IPS DF 4.7 (cell line): ENCODE measurements around the gene RARRES1.
"Not testable (repeated sequence)": the region's sequence is repeated elsewhere in the genome, so short reads cannot be mapped to it uniquely, and the experiment has no call there.

ENCODE experiments used
- DNase-seq: peaks from one replicate; pipeline ENCODE4 v3.0.0-alpha.2; 2013; ENCODE audit warnings: low spot score; ENCODE audit errors: extremely low read depth

The RARRES1 gene

GRCh38 chr3:158696618-158697017 is 35.6 kb downstream of the RARRES1 start:
- DNase-seq: no peak

GRCh38 chr3:158693866-158694456 is 38.3 kb downstream of the RARRES1 start:
- not testable (repeated sequence) for DNase-seq

GRCh38 chr3:158685159-158685558 is 47.1 kb downstream of the RARRES1 start:
- DNase-seq: no peak

GRCh38 chr3:158683230-158683962 is 48.9 kb downstream of the RARRES1 start:
- no peak for DNase-seq

- no peak for DNase-seq
Measured at GRCh38 chr3:158680861-158681260, 51.4 kb downstream of the RARRES1 start.

GRCh38 chr3:158679547-158680000 is 52.7 kb downstream of the RARRES1 start:
- DNase-seq: no peak

GRCh38 chr3:158678687-158679086 is 53.6 kb downstream of the RARRES1 start:
- DNase-seq: no peak

- DNase-seq: peak; percentile 71
Measured at GRCh38 chr3:158672215-158673176, 59.8 kb downstream of the RARRES1 start, which contains the start of gene LXN. Gene LXN, minus strand, starts transcription at chr3:158672648. Its CDS starts 170 bp downstream, at chr3:158672478.

- no peak for DNase-seq
Measured at GRCh38 chr3:158671821-158672214, 60.4 kb downstream of the RARRES1 start.

GRCh38 chr3:158668506-158668905 is 63.8 kb downstream of the RARRES1 start:
- no peak for DNase-seq

- no peak for DNase-seq
Measured at GRCh38 chr3:158666416-158666815, 65.8 kb downstream of the RARRES1 start.

GRCh38 chr3:158663832-158664231 is 68.4 kb downstream of the RARRES1 start:
- DNase-seq: no peak

- DNase-seq: no peak
Measured at GRCh38 chr3:158663246-158663645, 69.0 kb downstream of the RARRES1 start.

GRCh38 chr3:158660711-158661110 is 71.5 kb downstream of the RARRES1 start:
- no peak for DNase-seq

GRCh38 chr3:158659454-158660237 is 72.6 kb downstream of the RARRES1 start:
- no peak for DNase-seq

- DNase-seq: no peak
Measured at GRCh38 chr3:158658889-158659288, 73.4 kb downstream of the RARRES1 start.

- no peak for DNase-seq
Measured at GRCh38 chr3:158652463-158652862, 79.8 kb downstream of the RARRES1 start.

- no peak for DNase-seq
Measured at GRCh38 chr3:158651192-158651591, 81.1 kb downstream of the RARRES1 start.

- DNase-seq: no peak
Measured at GRCh38 chr3:158649791-158650190, 82.5 kb downstream of the RARRES1 start.
